Erythroblast (primary cell): ENCODE results near the gene ADAM12.
"Not testable (repeated sequence)": the region's sequence is repeated elsewhere in the genome, so short reads cannot be mapped to it uniquely, and the experiment has no call there.

Experiments used
- DNase-seq, 2 experiments: peaks; one replicate each; lab custom pipeline; 2025; lab: John Stamatoyannopoulos, UW
- GATA1 ChIP-seq: IDR thresholded peaks from 2 replicates; pipeline ENCODE4 v1.6.1; 2011; ENCODE audit warnings: low read depth, mild to moderate bottlenecking, control low read depth, low read length, moderate library complexity
- POLR2A ChIP-seq: IDR thresholded peaks from 2 replicates; pipeline ENCODE4 v1.6.1; 2011; ENCODE audit warnings: mild to moderate bottlenecking, low read length

Gene ADAM12

GRCh38 chr10:126247446-126247975 lies 140.8 kb downstream of the ADAM12 start:
- no peak for DNase-seq
- no peak for TF ChIP-seq POLR2A
- TF ChIP-seq GATA1: no peak

- not testable (repeated sequence) for DNase-seq
Observed at GRCh38 chr10:126246396-126246795, 141.9 kb downstream of the ADAM12 start.

GRCh38 chr10:126245501-126245900 lies 142.8 kb downstream of the ADAM12 start:
- no peak for DNase-seq
- TF ChIP-seq GATA1 (no peak), POLR2A (no peak)

GRCh38 chr10:126243971-126244370 lies 144.3 kb downstream of the ADAM12 start:
- DNase-seq: no peak
- TF ChIP-seq POLR2A: no peak

- DNase-seq: no peak
Observed at GRCh38 chr10:126243306-126243705, 145.0 kb downstream of the ADAM12 start.

GRCh38 chr10:126242397-126243260 lies 145.6 kb downstream of the ADAM12 start:
- no peak for DNase-seq

More at GRCh38 chr10:126243306-126243705, 145.0 kb downstream of the ADAM12 start:
- TF ChIP-seq POLR2A (no peak), GATA1 (no peak)

GRCh38 chr10:126240483-126240882 lies 147.8 kb downstream of the ADAM12 start:
- no peak for TF ChIP-seq GATA1
- no peak for TF ChIP-seq POLR2A
- no peak for DNase-seq

More at GRCh38 chr10:126242397-126243260, 145.6 kb downstream of the ADAM12 start:
- TF ChIP-seq POLR2A: no peak
- TF ChIP-seq GATA1: no peak

GRCh38 chr10:126239844-126240243 lies 148.4 kb downstream of the ADAM12 start:
- DNase-seq: no peak
- TF ChIP-seq GATA1: no peak
- TF ChIP-seq POLR2A: no peak

GRCh38 chr10:126235979-126236851 lies 152.1 kb downstream of the ADAM12 start:
- TF ChIP-seq POLR2A (no peak), GATA1 (no peak)
- no peak for DNase-seq

GRCh38 chr10:126235091-126235978 lies 152.9 kb downstream of the ADAM12 start:
- no peak for DNase-seq

GRCh38 chr10:126234630-126235029 lies 153.6 kb downstream of the ADAM12 start:
- TF ChIP-seq POLR2A: no peak
- TF ChIP-seq GATA1: no peak
- DNase-seq: no peak

More at GRCh38 chr10:126235091-126235978, 152.9 kb downstream of the ADAM12 start:
- TF ChIP-seq GATA1: no peak
- no peak for TF ChIP-seq POLR2A

GRCh38 chr10:126233182-126234148 lies 154.8 kb downstream of the ADAM12 start:
- no peak for DNase-seq
- TF ChIP-seq GATA1 (no peak), POLR2A (no peak)

- no peak for TF ChIP-seq GATA1
- TF ChIP-seq POLR2A: no peak
- DNase-seq: no peak
Observed at GRCh38 chr10:126230587-126230986, 157.7 kb downstream of the ADAM12 start.
